GM19043 (cell line): ENCODE measurements around the gene COL6A1.

Source experiments
- ATAC-seq: cut with Tn5 transposase; IDR thresholded peaks from one replicate; pipeline ENCODE4 v1.9.1; 2021; ENCODE audit warnings: low read depth; ENCODE audit not compliant: unreplicated experiment

The COL6A1 gene

GRCh38 chr21:45992301-45993209 lies 11.0 kb downstream of the COL6A1 start:
- no peak for ATAC-seq

- ATAC-seq: no peak
Observed at GRCh38 chr21:45993210-45994085, 11.9 kb downstream of the COL6A1 start.

- ATAC-seq: no peak
Observed at GRCh38 chr21:45994086-45994661, 12.6 kb downstream of the COL6A1 start.

GRCh38 chr21:45994759-45995685 lies 13.5 kb downstream of the COL6A1 start:
- no peak for ATAC-seq

- ATAC-seq: no peak
Observed at GRCh38 chr21:45995686-45996179, 14.2 kb downstream of the COL6A1 start.

- no peak for ATAC-seq
Observed at GRCh38 chr21:45996311-45997204, 15.0 kb downstream of the COL6A1 start.

- no peak for ATAC-seq
Observed at GRCh38 chr21:45997205-45997494, 15.6 kb downstream of the COL6A1 start.

- ATAC-seq: no peak
Observed at GRCh38 chr21:45997495-45998275, 16.1 kb downstream of the COL6A1 start.

GRCh38 chr21:45998276-45998701 lies 16.7 kb downstream of the COL6A1 start:
- no peak for ATAC-seq

GRCh38 chr21:45998871-45999580 lies 17.5 kb downstream of the COL6A1 start:
- ATAC-seq: no peak

GRCh38 chr21:45999581-46000181 lies 18.1 kb downstream of the COL6A1 start:
- ATAC-seq: no peak

- ATAC-seq: no peak
Observed at GRCh38 chr21:46000182-46000730, 18.7 kb downstream of the COL6A1 start.

- ATAC-seq: no peak
Observed at GRCh38 chr21:46000731-46001641, 19.4 kb downstream of the COL6A1 start.

GRCh38 chr21:46001821-46002681 lies 20.5 kb downstream of the COL6A1 start:
- no peak for ATAC-seq
